ENCODE measurements around the gene TBC1D2.

Gene TBC1D2

GRCh38 chr9:98210435-98210834 is 45.0 kb downstream of the TBC1D2 start:
- DNase-seq = no peak

- no peak for DNase-seq
Observed at GRCh38 chr9:98209530-98209929, 45.9 kb downstream of the TBC1D2 start.

GRCh38 chr9:98208635-98209034 is 46.8 kb downstream of the TBC1D2 start:
- DNase-seq = no peak

GRCh38 chr9:98207606-98208005 is 47.8 kb downstream of the TBC1D2 start:
- no peak for DNase-seq

GRCh38 chr9:98206754-98207153 is 48.7 kb downstream of the TBC1D2 start:
- DNase-seq = no peak

GRCh38 chr9:98204692-98205091 is 50.8 kb downstream of the TBC1D2 start:
- DNase-seq = no peak

- no peak for DNase-seq
Observed at GRCh38 chr9:98203153-98203552, 52.3 kb downstream of the TBC1D2 start.

- no peak for DNase-seq
Observed at GRCh38 chr9:98202252-98202651, 53.2 kb downstream of the TBC1D2 start.

GRCh38 chr9:98201749-98202148 is 53.7 kb downstream of the TBC1D2 start:
- no peak for DNase-seq

- no peak for DNase-seq
Observed at GRCh38 chr9:98201102-98201501, 54.3 kb downstream of the TBC1D2 start.

- no peak for DNase-seq
Observed at GRCh38 chr9:98199388-98200033, 55.9 kb downstream of the TBC1D2 start.

GRCh38 chr9:98195671-98196070 is 59.8 kb downstream of the TBC1D2 start:
- no peak for DNase-seq

- no peak for DNase-seq
Observed at GRCh38 chr9:98193336-98193944, 62.0 kb downstream of the TBC1D2 start.

- peak; percentile 65 for DNase-seq
Observed at GRCh38 chr9:98192503-98193335, 62.7 kb downstream of the TBC1D2 start, which contains the start of gene CORO2A. CORO2A (minus strand) TSS chr9:98192637; CDS start chr9:98157660, 34,977 bp downstream.

- DNase-seq = no peak
Observed at GRCh38 chr9:98191671-98192502, 63.6 kb downstream of the TBC1D2 start.

GRCh38 chr9:98191181-98191608 is 64.3 kb downstream of the TBC1D2 start:
- DNase-seq = no peak

GRCh38 chr9:98190757-98191105 is 64.7 kb downstream of the TBC1D2 start:
- no peak for DNase-seq

GRCh38 chr9:98189412-98189811 is 66.0 kb downstream of the TBC1D2 start:
- DNase-seq = no peak

- DNase-seq = no peak
Observed at GRCh38 chr9:98187926-98188325, 67.5 kb downstream of the TBC1D2 start.

- DNase-seq = no peak
Observed at GRCh38 chr9:98186236-98186635, 69.2 kb downstream of the TBC1D2 start.

- DNase-seq = no peak
Observed at GRCh38 chr9:98185611-98186171, 69.8 kb downstream of the TBC1D2 start.

- no peak for DNase-seq
Observed at GRCh38 chr9:98185021-98185567, 70.4 kb downstream of the TBC1D2 start.
